22Rv1 (cell line): Measurements from ENCODE around the gene PCSK7.

Experiments
- H3K27ac ChIP-seq: fragments of 450-650 bp; 2 replicates; pipeline ENCODE4 v1.5.1; 2017
- ZFX ChIP-seq: fragments of 450-650 bp; IDR thresholded peaks from 2 replicates; pipeline ENCODE4 v1.6.1; 2017; ENCODE audit warnings: antibody characterized with exemption, borderline replicate concordance
- TF ChIP-seq, protein P1 (sequence below): fragments of 450-650 bp; IDR thresholded peaks from 2 replicates; pipeline ENCODE4 v1.5.1; 2017; ENCODE audit warnings: mild to moderate bottlenecking

The PCSK7 gene

DNA sequence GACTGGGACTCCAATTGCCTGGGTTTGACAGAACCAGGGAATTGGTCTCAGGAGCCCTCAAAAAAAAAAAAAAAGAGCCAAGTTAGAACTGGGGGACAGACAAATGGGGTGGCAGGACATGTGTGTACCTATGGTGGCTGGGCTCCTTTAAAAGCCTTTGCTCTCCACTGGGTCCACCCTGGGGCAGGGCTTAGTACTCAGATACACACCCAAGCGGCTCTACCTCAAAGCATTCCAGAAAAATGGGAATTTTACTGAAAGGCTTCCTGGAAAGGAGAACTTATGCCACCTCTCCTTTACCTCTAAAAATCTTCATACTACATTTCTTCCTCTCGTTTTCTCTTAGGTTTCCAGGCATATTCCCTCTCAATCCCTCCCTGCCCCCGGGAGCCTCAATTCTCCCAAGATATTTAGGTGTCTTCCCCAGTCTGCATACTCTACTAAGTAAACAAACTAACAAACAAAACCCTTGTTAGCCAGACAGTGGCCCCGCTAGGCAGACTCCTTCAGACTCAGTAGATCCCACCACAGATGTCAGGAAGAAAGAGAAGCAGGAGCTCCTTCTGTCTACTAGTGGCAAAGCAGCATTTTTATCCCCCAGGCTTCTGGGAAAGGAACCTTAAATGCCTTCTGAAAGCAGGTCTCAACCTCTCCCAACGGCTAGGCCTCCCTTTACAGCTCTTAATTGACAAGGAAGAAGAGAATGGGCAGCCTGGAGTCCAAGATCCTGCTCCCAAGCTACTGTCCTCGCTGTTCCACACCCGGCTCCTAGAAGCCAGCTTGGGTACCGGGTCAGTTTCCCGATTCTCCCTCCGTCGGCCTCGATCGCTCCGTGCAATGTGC, 653 bp downstream of the PCSK7 start:
- TF ChIP-seq ZFX, result no peak
- TF ChIP-seq, protein P1, sequence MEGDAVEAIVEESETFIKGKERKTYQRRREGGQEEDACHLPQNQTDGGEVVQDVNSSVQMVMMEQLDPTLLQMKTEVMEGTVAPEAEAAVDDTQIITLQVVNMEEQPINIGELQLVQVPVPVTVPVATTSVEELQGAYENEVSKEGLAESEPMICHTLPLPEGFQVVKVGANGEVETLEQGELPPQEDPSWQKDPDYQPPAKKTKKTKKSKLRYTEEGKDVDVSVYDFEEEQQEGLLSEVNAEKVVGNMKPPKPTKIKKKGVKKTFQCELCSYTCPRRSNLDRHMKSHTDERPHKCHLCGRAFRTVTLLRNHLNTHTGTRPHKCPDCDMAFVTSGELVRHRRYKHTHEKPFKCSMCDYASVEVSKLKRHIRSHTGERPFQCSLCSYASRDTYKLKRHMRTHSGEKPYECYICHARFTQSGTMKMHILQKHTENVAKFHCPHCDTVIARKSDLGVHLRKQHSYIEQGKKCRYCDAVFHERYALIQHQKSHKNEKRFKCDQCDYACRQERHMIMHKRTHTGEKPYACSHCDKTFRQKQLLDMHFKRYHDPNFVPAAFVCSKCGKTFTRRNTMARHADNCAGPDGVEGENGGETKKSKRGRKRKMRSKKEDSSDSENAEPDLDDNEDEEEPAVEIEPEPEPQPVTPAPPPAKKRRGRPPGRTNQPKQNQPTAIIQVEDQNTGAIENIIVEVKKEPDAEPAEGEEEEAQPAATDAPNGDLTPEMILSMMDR, result no peak
- H3K27ac ChIP-seq, result peak overlapping the region; percentile 85

DNA sequence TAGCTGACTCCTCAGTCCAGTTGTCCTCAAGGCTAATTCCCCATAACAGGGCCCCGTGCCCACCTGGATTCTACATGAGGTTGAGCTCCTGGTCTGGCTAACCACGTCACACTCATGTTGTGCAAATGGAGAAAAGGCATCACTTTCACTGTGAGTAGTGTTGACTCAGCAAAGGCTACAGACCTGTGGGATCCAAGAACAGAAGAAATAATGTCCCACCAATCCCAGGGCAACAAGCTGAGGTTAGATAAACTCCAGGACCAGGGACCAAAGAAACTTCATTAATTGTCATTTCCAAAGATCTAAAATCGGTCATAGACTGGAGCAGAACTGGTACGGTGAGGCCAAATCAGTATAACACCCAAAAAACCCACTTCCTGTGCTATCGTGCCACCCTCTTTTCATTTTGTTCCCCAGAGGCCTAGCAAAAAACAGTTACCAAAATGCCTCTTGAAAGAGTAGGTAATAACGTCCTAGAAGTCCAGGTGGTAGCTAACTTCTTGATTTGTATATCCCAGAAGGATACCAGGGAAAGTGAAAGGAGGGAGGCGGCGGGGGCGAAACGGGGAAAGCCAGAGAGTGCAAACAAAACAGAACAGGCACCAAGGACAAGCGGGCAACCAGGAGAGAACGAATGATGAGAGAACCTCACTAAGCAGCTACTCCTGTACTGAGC, 1.4 kb downstream of the PCSK7 start:
- no peak for TF ChIP-seq ZFX
- no peak overlapping the region for H3K27ac ChIP-seq

- TF ChIP-seq ZFX, result no peak
- TF ChIP-seq, protein P1, result no peak
- H3K27ac ChIP-seq, result no peak overlapping the region
Measured at GRCh38 chr11:117229931-117230285, 2.0 kb downstream of the PCSK7 start.

- TF ChIP-seq, protein P1, result no peak
- no peak for TF ChIP-seq ZFX
- no peak overlapping the region for H3K27ac ChIP-seq
Measured at GRCh38 chr11:117229411-117229810, 2.5 kb downstream of the PCSK7 start.

DNA sequence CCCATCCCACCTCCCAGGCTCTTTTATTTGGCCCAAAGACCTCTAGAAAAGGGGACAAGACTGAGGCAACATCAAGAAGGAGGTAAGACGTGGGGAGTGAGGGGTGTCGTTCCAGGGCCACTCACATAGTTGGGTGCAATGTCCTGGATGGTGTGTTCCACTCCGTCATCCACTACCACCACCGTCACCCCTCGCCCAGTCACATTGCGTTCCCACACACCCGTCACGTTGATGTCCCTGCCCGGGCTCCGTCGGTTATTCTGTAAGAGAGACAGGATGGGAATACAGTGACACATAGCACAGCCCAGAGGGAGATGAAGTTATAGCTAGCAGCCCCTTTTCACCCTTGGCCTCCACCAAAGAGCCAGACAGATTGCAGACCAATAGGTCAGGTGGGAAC, 3.8 kb downstream of the PCSK7 start:
- TF ChIP-seq ZFX, result no peak
- TF ChIP-seq, protein P1, result no peak
- no peak overlapping the region for H3K27ac ChIP-seq

GRCh38 chr11:117226388-117227385, 5.2 kb downstream of the PCSK7 start:
- no peak overlapping the region for H3K27ac ChIP-seq
- TF ChIP-seq ZFX, result no peak
- TF ChIP-seq, protein P1, result peak; percentile 81

DNA sequence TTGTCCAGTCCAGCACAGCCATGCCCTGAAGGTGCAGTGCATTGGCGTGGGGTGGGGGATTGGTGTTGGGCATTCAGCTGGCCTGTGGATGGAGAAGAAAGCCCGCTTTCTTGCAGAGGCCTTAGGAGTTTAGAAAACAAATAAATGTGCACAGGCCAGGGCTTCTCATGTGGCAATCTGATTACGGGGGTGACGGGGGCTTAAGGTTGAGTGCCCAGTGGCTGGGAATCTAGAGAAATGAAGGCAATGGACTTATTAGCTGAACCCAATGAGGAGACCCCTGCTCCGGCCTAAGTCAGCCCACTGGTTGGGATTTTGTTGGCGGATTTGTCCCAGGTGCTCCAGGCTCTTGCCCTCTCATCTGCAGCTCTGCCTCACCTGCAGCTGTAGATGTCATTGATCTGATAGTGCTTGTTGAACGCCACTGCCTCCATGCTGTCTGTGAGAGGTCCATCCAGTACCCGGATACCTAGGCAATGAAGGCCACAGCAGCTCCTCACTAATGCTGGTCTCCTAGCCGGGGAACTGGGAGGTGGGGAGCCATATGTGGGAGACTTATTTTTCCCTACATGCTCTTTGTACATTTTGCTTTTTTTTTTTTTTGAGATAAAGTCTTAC, 6.2 kb downstream of the PCSK7 start:
- no peak overlapping the region for H3K27ac ChIP-seq
- TF ChIP-seq ZFX, result no peak
- TF ChIP-seq, protein P1, result no peak
